Measurements from ENCODE around the gene SLC4A4. TPM values are rescaled to one million over a fixed set of nuclear protein-coding genes. Genes with fewer than 3 reads are reported as not detected.

The SLC4A4 gene
- total and polyA plus RNA-seq, 2 of the 13 experiments (the other 11 are each of a cell fraction or from before 2014, with no cell fraction given), result 0.01 TPM; not detected in 1

- TF ChIP-seq, protein P1, sequence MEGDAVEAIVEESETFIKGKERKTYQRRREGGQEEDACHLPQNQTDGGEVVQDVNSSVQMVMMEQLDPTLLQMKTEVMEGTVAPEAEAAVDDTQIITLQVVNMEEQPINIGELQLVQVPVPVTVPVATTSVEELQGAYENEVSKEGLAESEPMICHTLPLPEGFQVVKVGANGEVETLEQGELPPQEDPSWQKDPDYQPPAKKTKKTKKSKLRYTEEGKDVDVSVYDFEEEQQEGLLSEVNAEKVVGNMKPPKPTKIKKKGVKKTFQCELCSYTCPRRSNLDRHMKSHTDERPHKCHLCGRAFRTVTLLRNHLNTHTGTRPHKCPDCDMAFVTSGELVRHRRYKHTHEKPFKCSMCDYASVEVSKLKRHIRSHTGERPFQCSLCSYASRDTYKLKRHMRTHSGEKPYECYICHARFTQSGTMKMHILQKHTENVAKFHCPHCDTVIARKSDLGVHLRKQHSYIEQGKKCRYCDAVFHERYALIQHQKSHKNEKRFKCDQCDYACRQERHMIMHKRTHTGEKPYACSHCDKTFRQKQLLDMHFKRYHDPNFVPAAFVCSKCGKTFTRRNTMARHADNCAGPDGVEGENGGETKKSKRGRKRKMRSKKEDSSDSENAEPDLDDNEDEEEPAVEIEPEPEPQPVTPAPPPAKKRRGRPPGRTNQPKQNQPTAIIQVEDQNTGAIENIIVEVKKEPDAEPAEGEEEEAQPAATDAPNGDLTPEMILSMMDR (CRISPR knock-in tag; IDR thresholded peaks at IDR 0.05), result peak; percentile 19; the same call in 1 of the 2 replicates
- 0 out of 4 replicates have a peak, but pooled peaks of 1 of the 2 experiments have one; percentile 19 for TF ChIP-seq EP300 (IDR thresholded peaks at IDR 0.05; ENCODE audit: low read depth in 2 of 2, low read length in 2 of 2)
- TF ChIP-seq EP300 (CRISPR knock-in tag; IDR thresholded peaks at IDR 0.05; ENCODE audit: borderline replicate concordance), result no peak
- TF ChIP-seq ZNF280D (CRISPR knock-in tag; IDR thresholded peaks at IDR 0.05), result no peak
- TF ChIP-seq CREB1 (IDR thresholded peaks at IDR 0.05), result no peak
- peak; percentile 59 for TF ChIP-seq CREB1 (CRISPR knock-in tag; IDR thresholded peaks at IDR 0.05)
- no peak for TF ChIP-seq ESRRA (CRISPR knock-in tag; IDR thresholded peaks at IDR 0.05; ENCODE audit: low read depth)
Observed at GRCh38 chr4:71550220-71551165, 211.7 kb downstream of the SLC4A4 start (continued).

Measured in HepG2 (cell line).